Neural progenitor cell (in vitro differentiated cells): ENCODE measurements around the gene RNF220.

ENCODE experiments used
- CTCF ChIP-seq: fragments of 200-600 bp; sonication (generic); IDR thresholded peaks from 2 replicates; pipeline ENCODE4 v1.5.1; 2017; ENCODE audit warnings: antibody characterized with exemption, mild to moderate bottlenecking
- EZH2 ChIP-seq: fragments of 200-600 bp; sonication (generic); IDR thresholded peaks from 2 replicates; pipeline ENCODE4 v1.6.1; 2017; ENCODE audit warnings: antibody characterized with exemption, mild to moderate bottlenecking, moderate library complexity
- EZH2phosphoT487 ChIP-seq: fragments of 200-600 bp; sonication (generic); IDR thresholded peaks from 2 replicates; pipeline ENCODE4 v1.6.1; 2017; ENCODE audit warnings: antibody characterized with exemption

GRCh38 chr1:44679468-44679867 is 274.4 kb downstream of the RNF220 start:
- no peak for TF ChIP-seq EZH2
- no peak for TF ChIP-seq EZH2phosphoT487
- no peak for TF ChIP-seq CTCF
